ENCODE measurements around the gene PTGIS. TPM values are rescaled to one million over a fixed set of nuclear protein-coding genes. Genes with fewer than 3 reads are reported as not detected.
"Not testable (repeated sequence)": the region's sequence is repeated elsewhere in the genome, so short reads cannot be mapped to it uniquely, and the experiment has no call there.

Gene PTGIS
- polyA plus RNA-seq, 3 donors, result 27.0 to 31.6 (median 28.0) TPM

- DNase-seq (ENCODE audit: low read depth in 3 of 3, low spot score in 2 of 3), result no peak
These were observed 12.2 kb upstream of the PTGIS start for GRCh38 chr20:49579874-49580812.

GRCh38 chr20:49579195-49579594 lies 11.3 kb upstream of the PTGIS start:
- DNase-seq (ENCODE audit: low read depth in 3 of 3, low spot score in 2 of 3), result no peak

GRCh38 chr20:49578436-49578835 lies 10.5 kb upstream of the PTGIS start:
- DNase-seq (ENCODE audit: low read depth in 3 of 3, low spot score in 2 of 3), result no peak

GRCh38 chr20:49575551-49576060 lies 7.7 kb upstream of the PTGIS start:
- DNase-seq (ENCODE audit: low read depth in 3 of 3, low spot score in 2 of 3), result no peak

- DNase-seq (ENCODE audit: low read depth in 3 of 3, low spot score in 2 of 3), result no peak
These were observed 6.0 kb upstream of the PTGIS start for GRCh38 chr20:49573900-49574416.

GRCh38 chr20:49572857-49573256 lies 4.9 kb upstream of the PTGIS start:
- no peak for DNase-seq (ENCODE audit: low read depth in 3 of 3, low spot score in 2 of 3)

GRCh38 chr20:49571553-49571835 lies 3.6 kb upstream of the PTGIS start:
- DNase-seq (ENCODE audit: low read depth in 3 of 3, low spot score in 2 of 3), result no peak

- DNase-seq (ENCODE audit: low read depth in 3 of 3, low spot score in 2 of 3), result no peak
These were observed 3.1 kb upstream of the PTGIS start for GRCh38 chr20:49570828-49571552.

- DNase-seq (ENCODE audit: low read depth in 3 of 3, low spot score in 2 of 3), result no peak
These were observed 2.4 kb upstream of the PTGIS start for GRCh38 chr20:49570161-49570827.

- DNase-seq (ENCODE audit: low read depth in 3 of 3, low spot score in 2 of 3), result no peak
These were observed 1.6 kb upstream of the PTGIS start for GRCh38 chr20:49569411-49570115.

GRCh38 chr20:49568278-49569151 lies 578 bp upstream of the PTGIS start:
- DNase-seq (ENCODE audit: low read depth in 3 of 3, low spot score in 2 of 3), result no peak

GRCh38 chr20:49566401-49567364 lies 1.3 kb downstream of the PTGIS start:
- DNase-seq (ENCODE audit: low read depth in 3 of 3, low spot score in 2 of 3), result no peak

- DNase-seq (ENCODE audit: low read depth in 3 of 3, low spot score in 2 of 3), result not testable (repeated sequence)
These were observed 2.9 kb downstream of the PTGIS start for GRCh38 chr20:49564991-49565390.

GRCh38 chr20:49563015-49563980 lies 4.6 kb downstream of the PTGIS start:
- no peak for DNase-seq (ENCODE audit: low read depth in 3 of 3, low spot score in 2 of 3)

GRCh38 chr20:49562311-49563014 lies 5.5 kb downstream of the PTGIS start:
- DNase-seq (ENCODE audit: low read depth in 3 of 3, low spot score in 2 of 3), result no peak

- no peak for DNase-seq (ENCODE audit: low read depth in 3 of 3, low spot score in 2 of 3)
These were observed 6.1 kb downstream of the PTGIS start for GRCh38 chr20:49561806-49562205.

GRCh38 chr20:49561256-49561655 lies 6.7 kb downstream of the PTGIS start:
- DNase-seq (ENCODE audit: low read depth in 3 of 3, low spot score in 2 of 3), result no peak
